CD4-positive, alpha-beta T cell treated with Interleukin-4 for 4 hours (primary cell): Measurements from ENCODE around the gene ABCA3.
A peak's percentile ranks its signal among the peaks of the same experiment; 100 is the strongest.
"Not testable (repeated sequence)": the region's sequence is repeated elsewhere in the genome, so short reads cannot be mapped to it uniquely, and the experiment has no call there.

Source experiments
- DNase-seq: peaks from one replicate; pipeline ENCODE4 v3.0.0-alpha.2; 2020

ABCA3 gene

DNA sequence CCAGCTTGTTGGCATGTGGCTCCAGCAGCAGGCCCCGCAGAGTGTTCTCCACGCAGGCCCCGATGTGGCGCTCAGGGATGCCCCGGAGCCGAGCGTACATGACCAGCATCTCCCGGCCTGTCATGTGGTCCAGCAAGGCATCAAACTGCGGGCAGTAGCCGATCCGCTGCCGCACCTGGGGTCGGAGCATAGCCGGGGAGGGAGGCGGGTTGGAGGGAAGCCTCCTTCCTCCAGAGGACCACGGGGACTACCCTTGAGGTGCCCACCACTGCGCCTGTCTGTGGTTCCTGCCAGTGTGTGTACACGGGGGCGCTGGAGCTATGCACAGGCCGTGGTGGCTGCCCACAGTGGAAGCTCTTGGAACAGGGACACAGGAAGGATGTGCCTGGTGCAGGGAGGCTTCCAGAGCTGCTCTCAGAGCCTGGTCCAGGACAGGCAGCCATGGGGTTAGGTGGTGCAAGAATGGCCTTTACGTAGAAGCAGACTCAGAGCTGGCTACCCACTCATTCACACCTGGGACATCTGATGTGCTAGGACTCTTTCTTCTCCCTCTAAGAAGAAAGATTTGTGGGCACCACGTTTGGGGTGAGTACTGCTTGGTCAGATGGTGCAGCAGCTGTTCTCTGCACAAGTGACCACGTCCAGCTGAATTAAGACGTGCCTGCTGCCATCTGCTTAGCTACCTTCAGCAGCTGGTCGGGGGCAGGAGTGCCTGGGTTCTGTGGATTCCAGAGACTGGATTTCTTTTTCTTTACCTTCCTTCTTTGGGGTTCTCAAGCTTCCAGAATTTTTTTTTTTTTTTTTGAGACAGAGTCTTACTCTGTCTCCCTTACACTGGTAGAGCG is 61.4 kb downstream of the ABCA3 start:
- no peak for DNase-seq

DNA sequence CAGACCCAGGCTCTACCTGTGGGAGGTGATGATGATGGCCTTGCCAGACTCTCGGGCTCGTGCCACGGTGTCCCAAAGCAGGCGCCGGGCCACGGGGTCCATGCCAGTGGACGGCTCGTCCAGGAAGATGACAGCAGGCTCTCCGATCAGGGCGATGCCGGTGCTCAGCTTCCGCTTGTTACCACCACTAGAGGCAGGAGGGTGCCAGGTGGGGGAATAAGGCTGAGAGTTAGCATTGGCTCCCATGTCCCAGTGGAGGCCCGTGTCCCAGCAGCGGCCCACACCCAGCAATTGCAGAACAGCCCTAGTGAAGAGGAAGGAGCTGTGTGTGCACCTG is 62.3 kb downstream of the ABCA3 start:
- no peak for DNase-seq

DNA sequence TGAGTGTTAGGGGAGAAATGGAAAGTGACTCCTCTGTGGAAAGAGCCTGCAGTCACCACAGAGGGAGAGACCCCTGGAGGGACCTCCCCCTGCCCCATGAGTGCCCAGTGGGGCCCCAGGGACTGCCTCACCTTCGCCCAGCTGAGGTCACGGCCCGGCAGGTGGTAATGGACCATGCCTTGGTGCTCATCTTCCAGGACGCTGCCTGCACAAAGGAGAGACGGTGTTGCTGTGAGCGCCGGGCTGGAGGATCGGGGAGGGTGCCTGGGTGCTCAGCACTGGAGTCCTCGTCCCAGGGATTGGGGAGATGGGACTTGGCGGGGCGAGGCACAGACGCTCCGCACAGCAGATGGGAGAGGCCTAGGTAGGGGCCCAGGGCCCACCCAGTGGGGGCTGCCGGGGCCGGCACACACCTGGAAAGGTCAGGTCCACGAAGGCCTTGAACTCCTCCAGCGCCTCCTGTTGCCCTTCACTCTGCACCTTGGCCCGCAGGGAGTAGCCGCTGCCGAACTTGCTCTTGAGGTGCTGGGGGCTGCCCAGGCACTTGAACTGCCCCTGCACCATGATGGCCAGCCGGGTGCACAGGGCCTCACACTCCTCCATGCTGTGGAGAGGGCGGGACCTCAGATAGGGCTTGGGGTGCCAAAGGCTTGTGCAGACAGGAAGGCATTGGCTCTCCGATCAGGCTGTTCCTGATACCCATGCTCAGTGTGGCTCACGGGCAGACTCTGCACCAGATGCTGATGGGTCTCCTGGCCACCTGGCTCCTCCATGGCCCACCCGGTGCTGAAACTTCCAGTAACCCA is 62.9 kb downstream of the ABCA3 start:
- no peak for DNase-seq

DNA sequence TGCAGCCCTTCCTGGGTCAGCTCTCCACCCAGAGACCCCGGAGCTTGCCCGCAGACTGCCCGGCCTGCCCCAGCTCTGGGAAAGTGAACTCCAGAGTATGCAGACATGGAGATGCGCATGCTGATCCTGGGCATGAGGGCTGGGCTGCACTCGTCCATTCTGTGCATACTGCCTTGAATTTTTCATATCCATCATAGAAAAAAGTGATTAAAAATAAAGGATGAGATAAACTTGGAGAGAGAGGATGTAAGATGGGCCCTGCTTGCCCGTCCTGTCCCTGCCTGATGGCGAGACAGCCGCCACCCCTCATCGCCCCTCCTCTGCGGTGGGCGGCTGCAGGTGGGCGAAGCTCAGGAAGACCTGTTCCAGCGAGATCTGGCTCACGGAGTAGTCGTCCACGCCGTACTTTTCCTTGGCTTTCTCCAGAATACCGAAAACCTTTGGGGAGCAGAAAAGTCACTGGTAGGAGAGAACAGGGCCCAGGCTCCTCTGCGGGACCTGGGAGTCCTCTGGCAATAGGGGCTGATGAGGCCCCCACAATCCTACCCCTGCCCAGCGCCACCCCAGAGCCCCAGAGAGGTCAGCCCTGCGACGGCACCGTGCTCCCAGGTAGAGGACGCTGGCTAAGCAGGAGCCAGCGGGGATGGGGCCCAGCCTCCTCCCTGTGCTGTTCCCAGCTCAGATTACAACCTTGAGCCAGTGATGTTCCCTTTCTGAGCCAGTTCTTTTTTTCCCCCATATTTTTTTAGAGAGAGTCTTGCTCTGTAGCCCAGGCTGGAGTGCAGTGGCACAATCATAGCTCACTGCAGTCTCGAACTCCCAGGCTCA is 63.9 kb downstream of the ABCA3 start:
- DNase-seq, result no peak

DNA sequence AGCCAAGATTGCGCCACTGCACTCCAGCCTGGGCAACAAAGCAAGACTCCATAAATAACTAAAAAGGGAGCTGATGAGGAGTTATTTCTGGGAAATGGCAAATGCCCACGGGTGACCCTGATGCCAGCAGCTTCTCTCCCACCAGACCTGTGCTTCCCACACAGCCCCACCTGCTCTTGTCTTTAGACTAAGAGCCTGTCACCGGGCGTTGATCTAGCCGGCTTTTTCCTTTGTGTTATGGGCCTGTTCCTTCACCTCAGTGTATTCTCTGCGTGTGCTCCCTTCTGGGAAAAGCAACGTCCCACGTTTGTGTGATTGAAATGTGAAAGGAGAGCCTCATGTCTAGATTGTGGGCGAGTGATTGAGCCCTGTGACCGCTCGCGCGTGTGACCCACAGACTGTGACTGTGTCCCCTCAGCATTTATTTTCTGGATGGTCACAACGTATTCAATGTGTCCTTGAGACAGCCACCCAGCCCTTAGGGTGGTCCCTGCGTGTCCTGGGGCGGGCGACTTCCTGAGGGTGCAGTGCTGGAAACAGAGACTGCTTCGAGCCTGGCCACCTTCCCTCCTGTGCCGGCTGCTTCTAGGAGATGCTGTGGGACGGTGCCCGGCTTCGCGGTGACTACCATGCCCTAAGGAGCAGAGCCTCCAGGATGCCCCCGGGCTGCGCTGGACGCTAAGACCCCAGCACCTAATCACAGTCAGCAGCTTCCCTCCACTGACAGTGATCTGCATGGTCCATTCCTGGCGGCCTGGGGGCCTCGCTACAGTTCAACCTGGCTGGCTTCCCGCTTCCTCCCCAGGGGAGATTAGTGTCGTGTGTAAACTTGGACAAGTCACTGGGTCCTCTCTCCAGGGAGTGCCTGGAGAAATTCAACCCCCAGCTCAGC is 64.8 kb downstream of the ABCA3 start:
- DNase-seq, result no peak

DNA sequence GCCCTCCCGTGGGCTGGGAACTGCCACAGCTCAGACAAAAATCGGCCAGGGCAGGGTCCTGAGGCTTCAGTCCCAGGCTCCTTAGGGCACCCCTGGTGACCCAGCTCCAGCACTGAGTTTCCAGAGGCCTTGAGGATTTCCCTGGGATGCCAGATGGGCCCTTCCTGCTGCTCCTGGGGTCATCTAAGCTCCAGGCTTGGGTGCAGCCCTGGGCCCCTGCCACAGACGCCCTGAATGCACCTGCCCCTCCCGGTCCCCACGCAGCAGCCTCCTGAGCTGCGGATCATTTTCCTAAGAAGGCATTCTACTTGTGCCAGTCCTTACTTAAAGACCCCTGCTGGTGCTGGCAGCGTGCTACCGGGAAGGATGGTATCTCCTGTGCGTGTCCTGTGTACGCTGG is 66.6 kb downstream of the ABCA3 start:
- no peak for DNase-seq

DNA sequence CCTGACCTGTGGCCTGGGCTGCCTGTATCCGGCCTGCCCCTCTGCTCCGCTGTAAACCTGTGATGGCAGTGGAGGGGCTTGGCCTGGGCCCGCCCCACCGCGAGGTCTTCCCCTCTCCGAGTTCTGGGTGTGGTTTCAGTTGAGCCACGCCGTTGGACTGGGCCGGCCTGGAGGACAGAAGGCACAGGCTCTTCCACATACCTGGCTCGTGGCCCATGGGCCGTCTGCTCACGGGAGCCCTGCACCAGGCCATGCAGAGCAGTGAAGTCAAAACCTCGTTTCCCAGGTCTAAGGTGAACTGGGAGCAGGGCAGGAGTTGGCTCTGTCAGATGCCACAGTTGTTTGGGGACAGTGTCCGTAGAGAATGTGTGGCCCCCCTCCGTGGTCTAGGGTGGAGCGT is 67.0 kb downstream of the ABCA3 start:
- DNase-seq, result no peak

DNA sequence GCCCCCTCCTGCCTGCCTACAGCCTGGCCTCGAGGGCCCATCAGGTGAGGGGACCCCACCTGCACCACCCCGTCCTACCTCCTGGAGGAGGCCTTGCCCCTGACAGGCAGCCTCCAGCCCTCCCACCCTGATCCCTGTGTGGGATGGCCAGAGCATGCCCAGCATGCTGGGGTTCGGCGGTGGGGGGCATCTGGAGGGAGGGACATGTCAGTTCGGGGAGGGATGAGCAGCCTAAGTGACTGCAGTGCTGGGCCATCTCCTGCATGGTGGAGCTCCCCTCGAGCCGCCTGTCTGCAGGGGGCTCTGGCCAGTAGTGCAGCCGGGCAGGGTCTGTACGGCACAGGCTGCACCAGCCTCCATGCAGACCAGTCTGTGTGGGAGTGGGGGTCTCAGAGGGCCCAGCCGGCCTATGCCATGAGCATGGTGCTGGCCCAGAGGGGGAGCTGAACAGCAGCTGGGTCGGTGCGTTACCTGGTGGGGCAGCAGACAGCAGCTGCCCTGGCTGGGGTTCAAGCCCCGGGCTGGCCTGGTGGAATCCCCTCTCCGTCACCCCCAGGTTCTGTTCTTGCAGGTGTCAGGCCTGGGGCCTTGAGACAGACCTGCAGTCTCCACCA is 68.6 kb downstream of the ABCA3 start:
- DNase-seq, result no peak

DNA sequence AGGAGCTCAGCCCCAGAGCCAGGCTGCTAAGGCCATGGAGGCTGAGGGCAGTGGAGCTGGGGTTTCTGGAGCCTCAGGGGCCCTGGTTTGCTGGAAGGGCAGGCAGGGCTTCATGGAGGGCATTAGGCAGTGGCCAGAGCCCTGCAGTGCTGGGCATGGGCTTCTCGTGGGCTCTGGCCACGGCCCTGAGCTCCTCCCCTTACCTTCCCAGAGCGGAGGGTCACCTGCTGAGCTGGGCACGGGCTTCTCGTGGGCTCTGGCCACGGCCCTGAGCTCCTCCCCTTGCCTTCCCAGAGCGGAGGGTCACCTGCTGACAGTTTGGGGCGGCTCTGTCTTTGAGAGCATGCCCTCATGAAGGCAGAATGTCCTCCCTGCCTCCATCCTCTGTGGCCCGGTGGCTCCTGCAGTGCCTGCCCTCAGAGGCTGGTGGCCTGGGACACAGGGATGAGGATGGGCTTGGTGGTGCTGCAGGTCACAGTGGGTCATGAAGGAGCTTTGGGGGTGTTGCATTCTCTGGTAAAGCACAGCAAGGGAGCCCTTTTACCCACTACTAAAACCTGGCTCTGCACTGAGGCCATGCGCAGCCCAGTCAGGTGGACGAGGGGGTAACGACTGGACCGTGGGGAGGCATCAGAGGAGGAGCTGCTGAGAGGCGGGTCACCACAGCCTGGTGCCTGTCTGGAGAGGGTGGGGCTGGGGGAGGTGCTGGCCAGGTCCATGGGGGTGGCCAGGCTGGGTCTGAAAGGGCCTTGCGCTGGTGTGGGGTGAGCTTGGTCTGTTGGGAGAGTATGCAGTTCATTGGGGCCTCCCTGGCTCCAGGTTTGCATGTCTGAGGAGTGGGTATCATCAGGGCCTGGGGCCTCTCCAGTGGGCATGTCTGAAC is 69.7 kb downstream of the ABCA3 start:
- no peak for DNase-seq

DNA sequence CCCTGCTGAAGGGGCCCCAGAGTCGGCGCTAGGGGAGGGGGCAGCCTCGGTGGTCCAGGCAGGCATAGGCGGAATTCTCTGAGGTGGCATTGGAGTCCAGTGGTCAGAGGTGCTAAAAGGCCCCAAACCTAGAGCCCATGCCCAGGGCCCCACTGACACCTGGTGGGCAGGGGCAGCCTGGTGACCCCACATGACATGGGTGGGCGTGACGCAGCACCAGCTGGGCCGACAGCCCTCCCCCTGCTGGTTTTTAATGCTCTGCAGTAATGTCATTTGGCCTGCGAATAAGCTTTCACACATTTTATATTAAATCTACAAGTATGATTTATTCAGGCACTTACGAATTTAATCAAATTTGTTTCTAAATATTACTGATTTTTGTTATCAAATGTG is 70.5 kb downstream of the ABCA3 start:
- DNase-seq, result no peak

DNA sequence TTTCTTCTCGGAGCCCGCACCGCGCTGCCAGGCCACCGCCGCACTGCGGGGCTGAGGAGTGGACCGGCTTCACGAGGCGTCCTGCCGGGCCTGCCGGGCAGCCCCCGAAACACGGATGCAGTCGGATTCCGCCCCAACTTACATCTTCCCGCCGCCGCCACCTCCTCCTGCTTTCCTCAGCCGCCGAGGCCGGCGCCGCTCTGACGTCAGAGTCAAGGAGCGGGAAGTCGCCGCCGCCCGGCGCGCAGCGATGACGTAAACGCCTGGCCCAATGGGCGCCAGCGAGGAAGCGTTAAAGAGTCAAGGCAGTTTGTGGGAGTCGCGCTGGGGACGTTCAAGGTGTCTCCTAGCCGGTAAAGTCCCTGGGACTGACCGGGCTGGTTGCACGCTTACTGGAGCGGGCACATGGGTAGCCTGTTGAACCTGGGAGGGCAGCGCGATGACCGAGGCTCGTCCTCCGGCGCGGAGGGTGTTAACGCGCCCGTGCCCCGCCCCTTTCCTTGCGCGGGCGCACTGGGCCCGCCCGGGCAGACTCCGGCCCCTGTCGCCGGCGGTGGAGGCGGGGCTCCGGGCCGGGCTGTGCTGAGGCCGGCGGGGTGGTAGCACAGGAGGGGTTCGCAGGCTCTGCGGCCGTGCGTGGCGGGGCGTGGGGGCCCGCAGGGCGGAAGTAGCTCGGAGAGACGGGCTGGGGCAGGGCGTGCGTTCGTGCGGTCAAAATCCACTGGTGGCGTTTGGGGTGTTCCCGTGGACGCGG is 72.4 kb downstream of the ABCA3 start, which contains the start of gene RNPS1:
Gene RNPS1 (minus strand): TSS at position 214 of the 754 bp plus-strand sequence. CDS start 3,483 bp downstream, outside the sequence.
- DNase-seq, result peak; percentile 92

DNA sequence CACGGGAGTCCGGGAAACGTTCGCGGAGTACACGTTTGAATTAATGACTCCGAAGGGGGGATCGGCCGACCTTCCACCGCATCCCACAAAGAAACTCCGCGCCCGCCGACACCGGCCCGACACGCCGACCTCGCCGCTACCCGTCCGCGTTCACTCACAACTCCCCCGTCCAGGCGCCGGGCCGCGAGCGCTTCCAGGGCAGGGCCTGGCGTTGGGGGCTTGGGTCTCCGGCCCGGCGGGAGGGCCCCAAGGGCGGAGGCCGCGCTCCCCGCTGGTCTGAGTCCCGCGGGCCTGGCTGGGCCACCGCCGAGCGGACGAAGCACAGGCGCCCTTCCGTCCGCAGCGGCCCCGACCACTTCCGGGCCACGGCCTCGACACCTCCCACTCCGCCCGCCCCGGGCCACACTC is 73.0 kb downstream of the ABCA3 start:
- not testable (repeated sequence) for DNase-seq

DNA sequence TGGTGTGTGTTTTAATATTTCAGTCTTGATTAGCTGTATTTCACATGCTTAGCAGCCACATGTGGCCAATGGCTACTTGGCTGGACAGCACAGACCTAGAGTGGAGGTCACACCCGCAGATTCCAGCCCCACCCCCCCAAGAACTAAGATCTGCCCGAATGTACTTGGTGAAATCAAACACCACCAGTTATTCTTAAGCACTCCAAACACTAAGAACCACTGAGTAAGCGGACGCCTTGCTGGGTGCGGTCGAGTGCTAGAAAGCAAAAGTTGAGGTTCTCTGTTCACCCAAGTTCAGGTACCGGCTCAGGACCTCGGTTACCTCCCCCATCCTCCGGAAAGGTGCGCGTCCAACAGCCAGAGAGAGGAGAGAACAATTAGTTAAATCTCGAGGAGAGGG is 73.6 kb downstream of the ABCA3 start:
- peak; percentile 6 for DNase-seq

DNA sequence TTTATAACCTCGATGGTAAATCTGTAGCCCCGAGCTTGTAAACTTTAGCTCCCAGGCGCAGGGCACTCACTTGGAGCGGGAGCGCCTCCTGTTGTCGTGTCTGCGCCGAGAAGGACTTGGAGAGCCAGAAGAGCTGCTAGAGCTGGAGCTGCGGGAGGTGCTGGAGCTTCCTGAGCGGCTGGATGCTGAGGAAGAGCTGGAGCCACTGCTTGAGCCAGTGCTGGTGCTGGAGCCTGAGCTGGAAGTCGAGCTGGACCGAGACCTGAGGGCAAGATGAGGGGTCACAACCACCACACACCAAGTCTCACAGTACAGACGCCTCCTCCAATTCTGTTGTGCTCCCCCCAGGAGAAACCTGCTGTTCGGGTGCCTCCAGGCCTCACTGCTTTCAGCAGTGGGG is 77.5 kb downstream of the ABCA3 start:
- not testable (repeated sequence) for DNase-seq

DNA sequence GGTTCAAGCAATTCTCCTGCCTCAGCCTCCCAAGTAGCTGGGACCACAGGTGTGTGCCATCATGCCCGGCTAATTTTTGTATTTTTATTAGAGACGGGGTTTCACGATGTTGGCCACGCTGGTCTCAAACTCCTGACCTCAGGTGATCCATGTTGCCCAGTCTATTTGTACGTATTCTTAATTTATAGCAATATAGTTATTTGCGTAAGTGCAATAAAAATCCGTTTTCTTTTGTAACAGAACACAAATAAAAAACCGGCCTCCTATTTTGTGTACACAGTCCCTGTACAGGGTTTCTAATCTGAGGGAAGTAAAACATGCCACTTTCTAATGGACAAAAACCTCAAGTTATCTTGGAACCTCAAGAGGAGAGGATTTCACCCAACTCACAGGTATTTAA is 80.3 kb downstream of the ABCA3 start:
- DNase-seq, result no peak

DNA sequence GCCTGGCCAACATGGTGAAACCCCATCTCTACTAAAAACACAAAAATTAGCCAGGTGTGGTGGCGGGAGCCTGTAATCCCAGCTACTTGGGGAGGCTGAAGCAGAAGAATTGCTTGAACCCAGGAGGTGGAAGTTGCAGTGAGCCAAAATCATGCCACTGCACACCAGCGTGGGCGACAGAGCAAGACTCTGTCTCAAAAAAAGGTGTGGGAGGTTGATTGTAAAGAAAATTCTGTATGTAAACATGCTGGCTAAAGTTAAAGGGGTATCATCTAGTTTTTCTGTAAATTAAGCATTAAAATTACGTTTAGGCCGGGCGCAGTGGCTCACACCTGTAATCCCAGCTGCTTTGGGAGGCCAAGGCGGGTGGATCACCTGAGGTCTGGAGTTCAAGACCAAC is 82.0 kb downstream of the ABCA3 start:
- not testable (repeated sequence) for DNase-seq

DNA sequence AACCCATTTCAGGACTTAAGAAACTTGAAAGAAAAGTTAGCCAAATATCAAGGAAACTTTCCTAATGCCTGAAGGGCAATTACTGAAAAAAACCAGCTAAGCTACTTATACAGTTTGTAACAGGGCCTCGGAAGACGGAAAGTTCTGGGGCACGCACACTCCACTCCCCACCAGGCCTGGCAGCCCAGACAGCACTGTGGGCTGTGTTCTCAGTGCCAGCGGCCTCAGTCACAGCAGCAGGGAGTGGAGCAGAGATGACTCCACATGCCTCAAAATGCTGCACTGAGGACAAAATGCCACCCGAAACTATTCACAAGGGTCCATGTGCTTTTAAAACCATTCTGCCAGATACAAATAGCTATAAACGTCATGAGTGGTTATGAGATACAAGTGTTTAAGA is 82.8 kb downstream of the ABCA3 start:
- DNase-seq, result no peak

DNA sequence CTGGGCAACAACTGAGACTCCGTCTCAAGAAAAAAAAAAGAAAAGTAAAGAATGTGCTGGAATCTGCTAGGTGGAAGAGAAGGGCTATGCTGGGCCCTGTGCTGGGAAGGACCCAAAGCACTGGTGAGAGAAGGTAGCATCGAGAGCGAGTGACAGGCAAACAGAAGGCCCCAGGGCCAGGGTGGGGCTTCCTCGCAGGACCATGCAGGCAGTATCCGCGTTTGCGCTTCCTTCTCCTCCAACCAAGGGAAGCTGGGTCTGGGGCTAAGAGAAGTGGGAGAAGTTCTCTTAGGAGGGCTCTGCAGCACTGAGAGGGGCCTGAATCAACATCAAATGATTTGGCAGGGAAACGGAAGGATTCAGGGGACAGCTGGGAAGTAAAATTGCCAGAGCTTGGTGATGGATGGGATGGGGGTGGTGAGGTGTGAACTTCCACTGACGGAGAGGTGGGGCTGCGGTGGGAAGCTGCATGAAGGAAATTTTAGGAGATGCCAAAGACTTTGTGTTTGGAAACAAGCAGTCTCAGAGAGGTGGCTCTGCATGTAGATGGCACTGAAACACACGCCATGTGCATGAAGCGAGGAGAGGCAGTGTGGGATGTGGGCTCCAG is 83.9 kb downstream of the ABCA3 start:
- no peak for DNase-seq

DNA sequence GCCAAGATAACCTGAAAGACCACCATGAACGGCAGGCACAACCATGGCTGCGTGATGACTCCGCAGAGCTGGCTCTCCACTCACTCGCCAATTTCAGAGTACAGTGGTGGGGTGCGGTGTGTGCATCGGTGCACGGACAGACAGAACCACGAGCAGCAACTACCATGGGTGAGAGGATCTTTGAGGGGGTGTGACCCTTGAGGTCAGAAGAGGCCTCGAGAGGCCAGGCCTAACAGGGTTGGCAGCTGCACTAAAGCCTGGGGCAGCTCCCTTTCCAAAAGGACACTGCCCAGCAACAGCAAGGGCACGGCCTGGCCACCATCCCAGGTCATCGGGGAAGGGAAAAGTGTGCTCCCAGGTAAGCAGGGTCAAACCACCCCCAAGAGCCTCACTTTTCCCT is 87.2 kb downstream of the ABCA3 start:
- no peak for DNase-seq

DNA sequence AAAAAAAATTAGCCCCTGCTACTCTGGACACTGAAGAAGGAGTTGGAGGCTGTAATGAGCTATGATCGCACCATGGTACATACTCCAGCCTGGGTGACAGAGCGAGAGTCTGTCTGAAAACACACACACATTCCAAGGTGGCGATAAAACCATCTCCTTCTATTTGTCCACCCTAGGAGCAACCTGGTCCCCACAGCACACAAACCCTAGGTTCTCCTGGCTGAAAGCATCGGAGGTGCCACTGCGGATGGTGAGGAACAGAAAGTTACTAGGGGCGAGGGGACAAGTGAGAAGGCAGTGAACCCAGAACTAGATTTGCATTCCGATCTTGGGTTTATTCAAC is 87.8 kb downstream of the ABCA3 start:
- no peak for DNase-seq
